ENCODE data around the gene RASL10A. TPM values are rescaled to one million over a fixed set of nuclear protein-coding genes. Genes with fewer than 3 reads are reported as not detected.
A peak's percentile ranks its signal among the peaks of the same experiment; 100 is the strongest.

RASL10A gene
- total RNA-seq, 1 donor from 2014 or later = 0.99 TPM

GRCh38 chr22:29323641-29324040 lies 8.1 kb upstream of the RASL10A start:
- DNase-seq (ENCODE audit: low read depth in 2 of 2) = no peak

- DNase-seq (ENCODE audit: low read depth in 2 of 2) = peak in 1 of 2 donors; percentile 24
Measured at GRCh38 chr22:29320546-29320945, 5.0 kb upstream of the RASL10A start.

GRCh38 chr22:29319072-29319471 lies 3.6 kb upstream of the RASL10A start:
- no peak for DNase-seq (ENCODE audit: low read depth in 2 of 2)

GRCh38 chr22:29317827-29318454 lies 2.4 kb upstream of the RASL10A start:
- DNase-seq (ENCODE audit: low read depth in 2 of 2) = no peak

GRCh38 chr22:29316141-29316828 lies 788 bp upstream of the RASL10A start:
- no peak for DNase-seq (ENCODE audit: low read depth in 2 of 2)

- DNase-seq (ENCODE audit: low read depth in 2 of 2) = peak in 1 of 2 donors; percentile 19
Measured at GRCh38 chr22:29314537-29315285, 786 bp downstream of the RASL10A start.

GRCh38 chr22:29313576-29314466 lies 1.7 kb downstream of the RASL10A start:
- no peak for DNase-seq (ENCODE audit: low read depth in 2 of 2)

- DNase-seq (ENCODE audit: low read depth in 2 of 2) = peak; percentile 51 to 82
Measured at GRCh38 chr22:29313126-29313575, 2.3 kb downstream of the RASL10A start.

GRCh38 chr22:29312218-29313125 lies 3.0 kb downstream of the RASL10A start:
- DNase-seq (ENCODE audit: low read depth in 2 of 2) = no peak

- no peak for DNase-seq (ENCODE audit: low read depth in 2 of 2)
Measured at GRCh38 chr22:29311464-29312217, 3.9 kb downstream of the RASL10A start.

- DNase-seq (ENCODE audit: low read depth in 2 of 2) = peak; percentile 99
Measured at GRCh38 chr22:29310863-29311339, 4.6 kb downstream of the RASL10A start.

- peak in 1 of 2 donors; percentile 21 for DNase-seq (ENCODE audit: low read depth in 2 of 2)
Measured at GRCh38 chr22:29310065-29310862, 5.2 kb downstream of the RASL10A start.

GRCh38 chr22:29309332-29310064 lies 6.0 kb downstream of the RASL10A start:
- peak; percentile 47 to 65 for DNase-seq (ENCODE audit: low read depth in 2 of 2)

- peak; percentile 60 to 85 for DNase-seq (ENCODE audit: low read depth in 2 of 2)
Measured at GRCh38 chr22:29308791-29309262, 6.7 kb downstream of the RASL10A start.

GRCh38 chr22:29308148-29308790 lies 7.2 kb downstream of the RASL10A start:
- peak; percentile 11 to 17 for DNase-seq (ENCODE audit: low read depth in 2 of 2)

GRCh38 chr22:29307596-29308147 lies 7.8 kb downstream of the RASL10A start:
- peak in 1 of 2 donors; percentile 34 for DNase-seq (ENCODE audit: low read depth in 2 of 2)
